ENCODE results near the gene POU2F1. TPM values are rescaled to one million over a fixed set of nuclear protein-coding genes. Genes with fewer than 3 reads are reported as not detected.

The POU2F1 gene
- total and polyA plus RNA-seq, 7 donors, result 2.3 to 35.5 (median 15.0) TPM

DNA sequence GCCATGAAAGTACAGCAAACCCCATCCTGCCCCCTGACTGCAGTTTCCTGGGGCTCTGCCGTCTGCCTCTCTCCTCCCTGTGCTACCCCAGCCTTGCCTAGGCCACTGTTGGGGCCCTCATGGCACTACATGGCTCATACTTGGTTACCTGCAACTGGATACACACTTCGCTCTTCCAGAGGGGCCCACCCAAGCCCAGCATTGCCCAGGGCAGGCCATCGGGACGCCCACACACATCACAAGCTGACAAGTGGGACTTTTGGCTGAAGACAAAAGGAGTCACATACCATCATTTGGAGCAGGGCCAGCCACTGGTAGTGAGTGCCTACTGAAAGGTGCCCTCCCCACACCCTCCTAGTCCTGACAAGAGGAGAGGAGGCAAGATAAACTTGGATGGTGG, 214.8 kb downstream of the POU2F1 start:
- no peaks in the 10 kb centered on the region for H3K9me3 ChIP-seq
- intact Hi-C loops (cut with DNase I), result no loop called here
- DNase-seq, result no peak
- H3K4me3 ChIP-seq, result no peak overlapping the region
- peaks cover 0 to 12% (median 9%) of the 10 kb centered on the region in 4 donors for H3K4me1 ChIP-seq
- H3K27ac ChIP-seq, result no peak overlapping the region
- 93 to 97% methylated on average over 4 of the region's 4 CpGs for WGBS, 2 donors
- no peak for TF ChIP-seq POLR2AphosphoS5 (IDR thresholded peaks at IDR 0.05)
- H3K27me3 ChIP-seq, result peaks cover 0 to 20% (median 3%) of the 10 kb centered on the region in 3 donors
- no peaks in the 10 kb centered on the region for H3K36me3 ChIP-seq

DNA sequence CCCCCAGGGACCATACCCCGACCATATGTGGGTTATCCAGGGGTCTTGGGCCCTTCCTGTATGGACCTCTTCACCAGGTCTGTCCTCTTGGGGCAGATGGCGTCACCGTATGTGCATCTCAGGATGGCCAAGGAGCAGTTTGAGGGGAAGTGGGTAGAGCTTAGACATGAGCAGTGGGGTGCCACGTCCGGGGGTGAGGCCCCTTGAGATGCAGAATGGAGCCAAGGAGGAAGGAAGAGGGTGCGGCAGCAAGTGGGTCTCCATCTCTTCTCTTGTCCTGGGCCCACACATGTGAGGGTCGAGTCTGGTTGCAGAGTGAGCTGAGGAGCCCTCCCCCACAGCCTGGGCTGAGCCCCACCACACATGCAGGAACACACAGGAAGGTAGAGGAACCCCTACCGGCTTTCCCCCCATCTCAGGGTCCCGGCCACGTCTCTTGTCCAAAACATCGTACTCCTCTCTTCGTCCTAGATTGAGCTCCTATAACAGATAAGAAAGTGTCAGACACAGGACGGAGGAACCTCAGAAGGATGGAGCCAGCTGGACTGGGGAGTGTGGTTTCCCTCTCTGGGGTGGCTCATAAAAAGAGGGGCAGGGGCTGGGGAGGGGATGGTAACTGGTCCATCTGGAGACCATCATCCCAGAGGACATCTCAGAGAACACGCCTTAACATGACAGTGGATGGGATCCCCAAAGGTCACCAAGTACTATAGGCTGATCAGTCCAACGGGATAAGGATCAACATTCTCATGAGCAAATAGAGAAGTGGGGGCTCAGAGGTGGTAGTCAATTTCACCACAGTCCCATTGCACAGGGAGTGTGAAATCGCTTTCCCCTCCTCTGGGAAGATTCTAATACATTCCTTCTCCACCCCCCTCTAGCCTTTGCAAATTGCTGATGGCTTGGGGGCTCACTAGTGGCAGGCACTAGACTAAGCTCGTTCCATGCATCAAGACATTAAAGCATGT, 217.8 kb downstream of the POU2F1 start:
- WGBS, 2 donors, result 66 to 83% methylated on average over 17 of the region's 17 CpGs
- DNase-seq, result no peak
- no peaks in the 10 kb centered on the region for H3K9me3 ChIP-seq
- H3K36me3 ChIP-seq, result no peaks in the 10 kb centered on the region
- no peak overlapping the region for H3K27ac ChIP-seq
- peaks cover 0 to 12% (median 9%) of the 10 kb centered on the region in 4 donors for H3K4me1 ChIP-seq
- intact Hi-C loops (cut with DNase I), result no loop called here
- no peak overlapping the region for H3K4me3 ChIP-seq
- no peak for TF ChIP-seq POLR2AphosphoS5 (IDR thresholded peaks at IDR 0.05)
- TF ChIP-seq EP300 (IDR thresholded peaks at IDR 0.05), result no peak
- TF ChIP-seq POLR2A (IDR thresholded peaks at IDR 0.05), result no peak
- TF ChIP-seq, protein P1, sequence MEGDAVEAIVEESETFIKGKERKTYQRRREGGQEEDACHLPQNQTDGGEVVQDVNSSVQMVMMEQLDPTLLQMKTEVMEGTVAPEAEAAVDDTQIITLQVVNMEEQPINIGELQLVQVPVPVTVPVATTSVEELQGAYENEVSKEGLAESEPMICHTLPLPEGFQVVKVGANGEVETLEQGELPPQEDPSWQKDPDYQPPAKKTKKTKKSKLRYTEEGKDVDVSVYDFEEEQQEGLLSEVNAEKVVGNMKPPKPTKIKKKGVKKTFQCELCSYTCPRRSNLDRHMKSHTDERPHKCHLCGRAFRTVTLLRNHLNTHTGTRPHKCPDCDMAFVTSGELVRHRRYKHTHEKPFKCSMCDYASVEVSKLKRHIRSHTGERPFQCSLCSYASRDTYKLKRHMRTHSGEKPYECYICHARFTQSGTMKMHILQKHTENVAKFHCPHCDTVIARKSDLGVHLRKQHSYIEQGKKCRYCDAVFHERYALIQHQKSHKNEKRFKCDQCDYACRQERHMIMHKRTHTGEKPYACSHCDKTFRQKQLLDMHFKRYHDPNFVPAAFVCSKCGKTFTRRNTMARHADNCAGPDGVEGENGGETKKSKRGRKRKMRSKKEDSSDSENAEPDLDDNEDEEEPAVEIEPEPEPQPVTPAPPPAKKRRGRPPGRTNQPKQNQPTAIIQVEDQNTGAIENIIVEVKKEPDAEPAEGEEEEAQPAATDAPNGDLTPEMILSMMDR (IDR thresholded peaks at IDR 0.05), result no peak
- H3K27me3 ChIP-seq, result peaks cover 0 to 20% (median 3%) of the 10 kb centered on the region in 3 donors

DNA sequence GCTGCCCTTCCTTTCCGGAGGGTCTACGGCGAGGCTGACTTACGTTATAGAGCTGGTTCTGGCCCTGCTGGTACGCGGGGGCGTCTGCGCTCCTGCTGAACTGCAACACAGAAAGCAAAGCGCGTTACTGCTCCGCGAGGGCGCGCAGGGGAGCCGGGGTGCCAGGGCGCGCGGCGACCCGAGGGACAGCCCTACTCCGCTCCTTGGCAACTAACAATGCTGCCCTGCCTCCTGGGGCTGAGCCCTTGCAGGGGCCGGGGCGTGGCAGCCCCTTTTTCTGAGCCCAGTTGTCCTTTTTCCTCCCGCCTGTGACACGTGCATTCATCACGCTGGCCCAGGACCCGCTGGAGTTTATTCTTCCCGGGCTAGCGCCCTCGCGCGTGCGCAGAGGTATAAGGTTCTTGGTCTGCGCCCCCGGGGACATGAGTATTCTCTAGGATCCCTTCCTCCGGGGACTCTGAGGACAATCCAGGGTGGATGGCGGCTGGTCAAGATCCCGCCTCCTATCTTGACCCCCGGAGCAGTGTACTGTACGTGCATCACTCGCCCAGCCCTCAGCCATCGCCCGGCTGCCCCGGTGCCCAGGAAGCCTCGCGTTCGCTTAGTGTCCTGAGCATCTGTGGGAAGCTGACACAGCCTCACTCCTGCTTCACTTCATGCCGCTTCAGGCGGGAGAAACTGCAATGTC, 218.8 kb downstream of the POU2F1 start:
- Histone ChIP-seq H3K4me3 (peak overlapping the region in 3 of 4 donors; percentile 25 to 46 (median 38)), H3K4me1 (peaks cover 0 to 12% (median 9%) of the 10 kb centered on the region in 4 donors), H3K27ac (no peak overlapping the region), H3K36me3 (no peaks in the 10 kb centered on the region), H3K27me3 (peaks cover 0 to 20% (median 3%) of the 10 kb centered on the region in 3 donors), H3K9me3 (no peaks in the 10 kb centered on the region)
- intact Hi-C loops (cut with DNase I), result no loop called here
- WGBS, 2 donors, result 16 to 21% methylated on average over 49 of the region's 49 CpGs
- no peak for TF ChIP-seq POLR2AphosphoS5 (IDR thresholded peaks at IDR 0.05)
- no peak for TF ChIP-seq EP300 (IDR thresholded peaks at IDR 0.05)
- TF ChIP-seq, protein P1 (IDR thresholded peaks at IDR 0.05), result no peak
- TF ChIP-seq POLR2A (IDR thresholded peaks at IDR 0.05), result no peak
- DNase-seq, result no peak

DNA sequence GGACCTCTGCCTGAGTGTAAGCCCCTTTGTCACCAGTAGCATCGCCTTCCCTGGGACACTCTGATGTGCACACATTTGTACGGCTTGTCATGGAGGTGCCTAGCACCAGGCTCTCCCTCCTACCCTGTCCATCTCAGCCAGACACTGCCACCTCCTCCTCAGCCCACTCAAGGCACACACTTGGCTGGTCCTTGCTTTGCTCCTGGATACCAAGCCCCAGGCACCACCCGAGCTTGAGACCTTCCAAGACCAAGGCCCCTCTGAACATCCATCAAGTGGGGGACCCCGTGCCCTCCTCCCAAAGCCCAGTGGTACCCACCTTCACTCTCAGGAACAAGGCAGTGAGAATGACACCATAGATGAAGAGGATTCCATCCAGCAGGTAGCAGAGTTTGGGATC, 219.7 kb downstream of the POU2F1 start:
- H3K36me3 ChIP-seq, result no peaks in the 10 kb centered on the region
- 97 to 98% methylated on average over 4 of the region's 4 CpGs for WGBS, 2 donors
- no peaks in the 10 kb centered on the region for H3K9me3 ChIP-seq
- no peak overlapping the region for H3K4me3 ChIP-seq
- H3K27ac ChIP-seq, result no peak overlapping the region
- H3K4me1 ChIP-seq, result peaks cover 0 to 12% (median 9%) of the 10 kb centered on the region in 4 donors
- DNase-seq, result no peak
- intact Hi-C loops (cut with DNase I), result loop anchor here (5.0 kb wide), 2 partner anchors 92 to 218 kb away; partner anchors contain the start of gene POU2F1
- peaks cover 0 to 20% (median 3%) of the 10 kb centered on the region in 3 donors for H3K27me3 ChIP-seq
- TF ChIP-seq, protein P1 (IDR thresholded peaks at IDR 0.05), result no peak
- TF ChIP-seq EP300 (IDR thresholded peaks at IDR 0.05), result no peak
- no peak for TF ChIP-seq POLR2AphosphoS5 (IDR thresholded peaks at IDR 0.05)
- no peak for TF ChIP-seq POLR2A (IDR thresholded peaks at IDR 0.05)

DNA sequence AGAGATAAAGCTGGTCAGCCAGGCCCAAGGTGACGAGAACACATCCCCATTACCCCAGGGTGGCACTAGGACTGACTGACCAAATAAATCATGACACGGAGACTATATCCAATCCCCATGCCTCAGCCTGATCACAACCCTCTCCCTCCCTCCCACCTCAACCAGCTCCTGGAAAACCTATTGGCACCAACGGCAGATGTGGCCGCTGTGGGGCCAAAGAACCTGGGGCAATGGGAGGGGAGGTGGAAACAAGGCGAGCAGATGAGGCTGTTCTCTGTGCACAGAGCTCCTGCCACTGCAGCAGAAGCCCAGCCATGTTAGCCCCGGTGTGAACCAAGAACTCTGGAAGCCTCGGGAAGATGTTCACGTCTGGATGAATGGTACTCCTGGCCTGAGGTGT, 220.1 kb downstream of the POU2F1 start:
- Histone ChIP-seq H3K27ac (no peak overlapping the region), H3K27me3 (peaks cover 0 to 20% (median 3%) of the 10 kb centered on the region in 3 donors), H3K36me3 (no peaks in the 10 kb centered on the region), H3K4me3 (no peak overlapping the region), H3K9me3 (no peaks in the 10 kb centered on the region), H3K4me1 (peaks cover 0 to 12% (median 9%) of the 10 kb centered on the region in 4 donors)
- no peak for DNase-seq
- 96 to 98% methylated on average over 8 of the region's 8 CpGs for WGBS, 2 donors
- TF ChIP-seq POLR2A (IDR thresholded peaks at IDR 0.05) (no peak), POLR2AphosphoS5 (IDR thresholded peaks at IDR 0.05) (no peak), EP300 (IDR thresholded peaks at IDR 0.05) (no peak)
- TF ChIP-seq, protein P1 (IDR thresholded peaks at IDR 0.05), result no peak
- intact Hi-C loops (cut with DNase I), result loop anchor here (5.0 kb wide), 2 partner anchors 92 to 218 kb away; partner anchors contain the start of gene POU2F1

Measured in sigmoid colon (tissue), 7 donors.